HG03175 (cell line): ENCODE data around the gene KCNT2.

Source experiments
- ATAC-seq: cut with Tn5 transposase; IDR thresholded peaks from one replicate; pipeline ENCODE4 v1.9.1; 2021; ENCODE audit warnings: mild to moderate bottlenecking, moderate library complexity; ENCODE audit not compliant: unreplicated experiment

Gene KCNT2

GRCh38 chr1:196209983-196210382, 398.3 kb downstream of the KCNT2 start:
- no peak for ATAC-seq

- ATAC-seq = no peak
These were observed 399.0 kb downstream of the KCNT2 start for GRCh38 chr1:196209265-196209664.

- no peak for ATAC-seq
These were observed 400.5 kb downstream of the KCNT2 start for GRCh38 chr1:196207612-196208217.

DNA sequence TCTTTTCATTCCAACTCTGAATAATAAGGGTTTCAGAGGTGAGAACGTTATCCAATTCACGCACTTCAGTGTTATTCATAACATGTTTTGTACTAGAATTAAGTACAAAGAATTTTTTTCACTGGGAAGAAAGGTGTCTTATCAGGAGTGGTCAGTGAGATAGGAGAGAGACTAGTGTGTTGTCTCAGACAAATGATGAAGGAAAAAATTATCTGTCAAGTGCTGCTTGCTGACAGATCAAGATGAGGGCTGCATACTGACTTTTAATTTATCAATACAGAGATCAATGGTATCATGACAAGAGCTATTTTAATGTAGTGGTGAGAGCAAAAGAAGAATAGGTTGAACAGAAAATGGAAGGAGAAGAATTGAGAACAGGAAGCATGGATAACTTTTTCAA, 402.4 kb downstream of the KCNT2 start:
- ATAC-seq = no peak

- ATAC-seq = no peak
These were observed 411.8 kb downstream of the KCNT2 start for GRCh38 chr1:196196486-196196885.

GRCh38 chr1:196193896-196194559, 414.2 kb downstream of the KCNT2 start:
- no peak for ATAC-seq

DNA sequence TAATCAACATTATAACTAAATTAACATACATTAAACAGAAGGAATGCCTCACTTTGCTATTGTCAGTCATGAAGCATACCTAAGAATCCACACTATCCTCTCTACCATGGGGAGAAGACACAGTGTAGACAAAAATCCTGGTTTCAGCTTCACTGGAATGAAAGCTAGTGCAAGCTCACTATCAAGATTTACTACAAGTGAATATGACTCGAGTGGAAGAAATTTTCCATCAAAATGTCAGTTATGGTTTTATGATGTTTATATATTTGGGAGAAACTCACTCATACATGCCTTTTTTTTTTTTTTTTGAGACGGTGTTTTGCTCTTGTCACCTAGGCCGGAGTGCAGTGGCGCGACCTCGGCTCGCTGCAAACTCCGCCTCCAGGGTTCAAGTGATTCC, 424.3 kb downstream of the KCNT2 start:
- ATAC-seq = no peak

GRCh38 chr1:196181594-196181878, 426.7 kb downstream of the KCNT2 start:
- no peak for ATAC-seq

- no peak for ATAC-seq
These were observed 427.2 kb downstream of the KCNT2 start for GRCh38 chr1:196180847-196181593.

DNA sequence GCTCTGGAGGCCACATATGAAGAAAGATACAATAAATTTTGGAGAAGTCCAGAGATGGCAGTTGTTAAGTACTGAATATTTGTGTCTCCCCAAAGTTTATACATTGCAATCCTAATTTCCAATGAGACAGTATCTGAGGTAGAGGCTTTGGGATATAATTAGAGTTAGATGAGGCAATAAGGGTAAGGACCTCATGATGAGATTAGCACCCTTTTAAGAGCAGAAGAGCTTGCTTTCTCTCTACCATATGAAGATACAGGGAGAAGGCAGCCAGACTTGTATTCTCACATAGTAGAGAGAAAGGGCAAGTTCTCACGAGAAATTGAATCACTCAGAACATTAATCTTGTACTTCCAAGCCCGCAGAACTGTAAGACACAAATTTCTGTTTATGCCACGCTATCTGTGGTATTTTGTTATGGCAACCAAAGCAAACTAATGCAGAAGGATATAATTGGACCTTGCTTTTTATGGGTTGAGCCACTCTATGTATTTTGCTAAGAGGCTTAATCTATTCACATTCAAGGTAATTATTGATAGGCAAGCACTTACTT, 430.1 kb downstream of the KCNT2 start:
- no peak for ATAC-seq
